OCI-LY7 (cell line): ENCODE measurements around the gene RTN4R. TPM values are rescaled to one million over a fixed set of nuclear protein-coding genes. Genes with fewer than 3 reads are reported as not detected.

ENCODE experiments used
- BruUV-seq: library from RNA; stranded (reverse); fragments of 400-500 nt; replicated peaks from 2 replicates; lab custom pipeline; 2021; lab: Mats Ljungman, UMichigan
- CTCF ChIA-PET: fragments of 300-600 bp; sonication (Branson Sonifier 250); formaldehyde crosslinking; loops from one replicate; lab custom pipeline; 2022; ENCODE audit warnings: antibody characterized with exemption; ENCODE audit not compliant: unreplicated experiment; lab: Charles Lee
- POLR2A ChIA-PET: fragments of 300-600 bp; sonication (Branson Sonifier 250); formaldehyde crosslinking; loops from one replicate; lab custom pipeline; 2022; ENCODE audit warnings: antibody characterized with exemption; lab: Charles Lee
- DNase-seq: peaks from one replicate; pipeline ENCODE4 v3.0.0-alpha.2; 2015; ENCODE audit warnings: low spot score
- H2AFZ ChIP-seq: fragments of 200-600 bp; sonication (generic), shearing (Covaris generic); 2 replicates; pipeline ENCODE4 v1.6.1; 2014; ENCODE audit warnings: mild to moderate bottlenecking, antibody characterized with exemption, low read length, moderate library complexity
- H3K27ac ChIP-seq: fragments of 200-600 bp; sonication (generic); 2 replicates; pipeline ENCODE4 v1.5.1; 2014; ENCODE audit warnings: mixed run types, low read depth, mild to moderate bottlenecking, moderate library complexity, low read length, inconsistent platforms; ENCODE audit not compliant: poor library complexity, severe bottlenecking
- H3K36me3 ChIP-seq: fragments of 200-600 bp; sonication (generic); 2 replicates; pipeline ENCODE4 v1.6.1; 2014; ENCODE audit warnings: mild to moderate bottlenecking, antibody characterized with exemption, low read length, moderate library complexity, mixed read lengths; ENCODE audit not compliant: insufficient read depth
- H3K4me1 ChIP-seq: fragments of 200-600 bp; sonication (generic); 2 replicates; pipeline ENCODE4 v1.5.1; 2014; ENCODE audit warnings: mild to moderate bottlenecking, low read length; ENCODE audit not compliant: insufficient read depth, poor library complexity, severe bottlenecking
- H3K4me2 ChIP-seq: fragments of 200-600 bp; sonication (generic); 2 replicates; pipeline ENCODE4 v1.6.1; 2014; ENCODE audit warnings: mild to moderate bottlenecking, low read length
- H3K4me3 ChIP-seq: fragments of 200-600 bp; sonication (generic); 2 replicates; pipeline ENCODE4 v1.5.1; 2014; ENCODE audit warnings: mild to moderate bottlenecking, low read depth, low read length; ENCODE audit not compliant: poor library complexity, severe bottlenecking
- H3K79me2 ChIP-seq: fragments of 200-600 bp; sonication (generic); 2 replicates; pipeline ENCODE4 v1.6.1; 2016; ENCODE audit warnings: low read depth, mild to moderate bottlenecking, low read length, moderate library complexity, mixed read lengths; ENCODE audit not compliant: insufficient read depth
- H3K9me2 ChIP-seq: fragments of 200-600 bp; sonication (generic); 2 replicates; pipeline ENCODE4 v1.6.1; 2016; ENCODE audit warnings: mild to moderate bottlenecking, low read length, mixed read lengths; ENCODE audit not compliant: insufficient read depth
- H3K9me3 ChIP-seq: fragments of 200-600 bp; sonication (generic); 2 replicates; pipeline ENCODE4 v1.6.1; 2014; ENCODE audit warnings: mild to moderate bottlenecking, mixed run types, low read length, mixed read lengths
- H4K20me1 ChIP-seq: fragments of 200-600 bp; sonication (generic); 2 replicates; pipeline ENCODE4 v1.6.1; 2014; ENCODE audit warnings: mild to moderate bottlenecking, antibody characterized with exemption, low read length, moderate library complexity, mixed read lengths; ENCODE audit not compliant: insufficient read depth
- EZH2phosphoT487 ChIP-seq: fragments of 200-600 bp; sonication (generic); IDR thresholded peaks from 2 replicates; pipeline ENCODE4 v1.6.1; 2018; ENCODE audit warnings: low read depth, borderline replicate concordance, mild to moderate bottlenecking, mixed run types, antibody characterized with exemption, low read length, moderate library complexity, mixed read lengths
- intact Hi-C: fragments of 100-400 bp; cut with micrococcal nuclease; formaldehyde crosslinking; loops from one replicate; pipeline ENCODE4 v1.10.0; 2022; ENCODE audit not compliant: unreplicated experiment
- total RNA-seq, 2 experiments: library from RNA; depleted of rRNA in 1 of 2; stranded (reverse); fragments of >200 nt in 1 of 2; shearing (Covaris generic) in 1 of 2; gene quantifications; 2 replicates each; pipeline ENCODE4 v1.2.3, GENCODE V29; 2014 to 2022
- TF ChIP-seq, protein P1 (sequence below): fragments of 200-600 bp; sonication (generic); conservative IDR thresholded peaks from 2 replicates; pipeline ENCODE4 v1.5.1; 2014; ENCODE audit warnings: mild to moderate bottlenecking, antibody characterized with exemption, low read length, moderate library complexity, mixed read lengths

The RTN4R gene
- total RNA-seq, 2 experiments from 2014 or later: not detected

DNA sequence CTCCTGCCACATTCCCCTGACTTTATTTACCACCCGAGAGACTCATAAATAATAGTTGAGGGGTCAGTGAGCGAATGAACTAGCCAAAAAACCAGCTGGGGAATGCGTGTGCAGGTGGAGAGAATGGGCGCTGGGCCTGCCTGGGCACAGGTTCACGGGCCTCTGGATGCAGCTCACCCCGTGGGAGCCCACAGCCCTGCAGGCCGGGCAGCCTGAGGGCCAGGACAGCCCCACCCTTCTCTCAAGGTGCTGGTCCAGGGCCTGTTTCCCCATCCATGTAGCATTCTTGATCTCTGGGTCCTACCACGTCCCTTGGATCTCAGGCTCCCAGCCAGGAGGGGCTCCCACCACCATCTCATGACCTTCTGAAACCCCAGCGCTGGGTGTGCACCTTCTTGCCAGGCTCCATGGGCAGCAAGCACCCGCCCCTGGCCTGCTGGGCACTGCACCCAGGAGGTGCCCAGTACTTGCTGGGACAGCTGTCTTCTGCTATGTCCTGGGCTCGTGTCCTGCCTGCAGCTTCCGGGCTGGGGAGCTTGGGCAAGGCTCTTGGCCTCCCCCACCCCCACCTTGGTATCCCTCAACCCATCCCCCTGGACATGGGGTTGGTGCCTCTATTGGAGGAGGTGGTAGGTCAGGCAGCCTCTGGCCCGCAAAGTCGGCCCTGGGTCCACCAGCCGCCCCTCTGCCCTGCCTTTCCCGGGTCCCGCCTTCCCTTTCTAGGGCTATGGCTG lies 74.2 kb downstream of the RTN4R start:
- no peak for DNase-seq
- Histone ChIP-seq H3K4me1 (no peaks in the 10 kb centered on the region), H2AFZ (no peak overlapping the region), H3K79me2 (no peaks in the 10 kb centered on the region), H3K9me3 (no peaks in the 10 kb centered on the region), H4K20me1 (no peaks in the 10 kb centered on the region), H3K36me3 (no peaks in the 10 kb centered on the region), H3K4me3 (no peak overlapping the region), H3K27ac (no peak overlapping the region), H3K9me2 (no peaks in the 10 kb centered on the region), H3K4me2 (no peak overlapping the region)
- ChIA-PET POLR2A (no interaction called here), CTCF (no interaction called here)
- intact Hi-C loops: no loop called here
- TF ChIP-seq EZH2phosphoT487: no peak
- TF ChIP-seq, protein P1, sequence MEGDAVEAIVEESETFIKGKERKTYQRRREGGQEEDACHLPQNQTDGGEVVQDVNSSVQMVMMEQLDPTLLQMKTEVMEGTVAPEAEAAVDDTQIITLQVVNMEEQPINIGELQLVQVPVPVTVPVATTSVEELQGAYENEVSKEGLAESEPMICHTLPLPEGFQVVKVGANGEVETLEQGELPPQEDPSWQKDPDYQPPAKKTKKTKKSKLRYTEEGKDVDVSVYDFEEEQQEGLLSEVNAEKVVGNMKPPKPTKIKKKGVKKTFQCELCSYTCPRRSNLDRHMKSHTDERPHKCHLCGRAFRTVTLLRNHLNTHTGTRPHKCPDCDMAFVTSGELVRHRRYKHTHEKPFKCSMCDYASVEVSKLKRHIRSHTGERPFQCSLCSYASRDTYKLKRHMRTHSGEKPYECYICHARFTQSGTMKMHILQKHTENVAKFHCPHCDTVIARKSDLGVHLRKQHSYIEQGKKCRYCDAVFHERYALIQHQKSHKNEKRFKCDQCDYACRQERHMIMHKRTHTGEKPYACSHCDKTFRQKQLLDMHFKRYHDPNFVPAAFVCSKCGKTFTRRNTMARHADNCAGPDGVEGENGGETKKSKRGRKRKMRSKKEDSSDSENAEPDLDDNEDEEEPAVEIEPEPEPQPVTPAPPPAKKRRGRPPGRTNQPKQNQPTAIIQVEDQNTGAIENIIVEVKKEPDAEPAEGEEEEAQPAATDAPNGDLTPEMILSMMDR: no peak
- no TSS peak for BruUV-seq

DNA sequence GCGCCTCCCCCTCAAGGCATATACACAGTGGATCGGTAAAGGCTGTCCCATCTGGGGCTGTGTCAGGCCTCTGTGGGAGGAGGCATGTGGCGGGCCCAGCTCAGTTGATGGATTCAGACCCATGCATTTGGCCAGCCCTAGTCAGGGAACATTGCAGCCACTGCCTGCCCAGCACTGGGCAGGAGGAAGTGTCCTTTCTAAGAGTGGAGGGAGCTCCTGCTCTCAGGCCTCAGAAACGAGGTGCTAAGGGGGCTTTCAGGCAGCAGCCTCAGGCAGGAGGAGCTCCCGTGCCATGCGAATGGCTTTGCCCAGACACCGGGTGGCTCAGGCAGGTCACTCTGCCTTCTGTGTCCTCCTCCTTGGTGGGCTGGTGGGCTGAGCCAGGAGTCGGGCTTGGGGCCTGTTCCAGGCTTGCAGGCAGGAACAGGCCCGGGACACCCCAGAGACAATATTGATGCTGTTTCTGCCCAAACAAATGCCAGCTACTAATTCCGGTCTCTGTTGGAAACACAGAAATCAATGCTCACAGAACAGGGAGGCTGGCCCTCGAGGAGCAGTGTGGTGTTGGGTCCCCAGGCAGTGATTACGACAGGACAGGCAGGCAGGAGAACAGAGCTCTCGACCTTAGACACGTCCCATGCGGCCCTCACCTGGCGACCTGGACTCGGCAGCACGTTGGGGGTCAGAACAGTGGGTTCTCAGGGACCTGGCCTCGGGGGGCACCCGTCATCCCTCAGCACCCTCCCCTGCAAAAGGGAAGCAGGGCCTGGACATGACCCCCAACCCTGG lies 75.0 kb downstream of the RTN4R start:
- TF ChIP-seq, protein P1: 0 out of 2 replicates have a peak, but pooled peaks have one; percentile 13
- TF ChIP-seq EZH2phosphoT487: no peak
- no peak for DNase-seq
- no peaks in the 10 kb centered on the region for H3K4me1 ChIP-seq
- no peak overlapping the region for H3K4me2 ChIP-seq
- H4K20me1 ChIP-seq: no peaks in the 10 kb centered on the region
- no peaks in the 10 kb centered on the region for H3K79me2 ChIP-seq
- no peaks in the 10 kb centered on the region for H3K36me3 ChIP-seq
- no peak overlapping the region for H2AFZ ChIP-seq
- H3K27ac ChIP-seq: no peak overlapping the region
- no peaks in the 10 kb centered on the region for H3K9me3 ChIP-seq
- ChIA-PET POLR2A (no interaction called here), CTCF (interaction anchor here (0.6 kb wide), 1 partner anchor 13 kb away, joined by 3 read pairs; no protein-coding TSS in a partner anchor)
- intact Hi-C loops: no loop called here
- no TSS peak for BruUV-seq
- H3K9me2 ChIP-seq: no peaks in the 10 kb centered on the region
- no peak overlapping the region for H3K4me3 ChIP-seq
